HepG2 (cell line): ENCODE data around the gene RAD21L1. TPM values are rescaled to one million over a fixed set of nuclear protein-coding genes. Genes with fewer than 3 reads are reported as not detected.

Source experiments
- ASH2L ChIP-seq: fragments of 300-600, 200-600 bp; sonication (generic); IDR thresholded peaks from 2 replicates; pipeline ENCODE4 v1.7.0; 2017; ENCODE audit warnings: low read depth, mild to moderate bottlenecking, moderate library complexity, mixed read lengths, low read length; ENCODE audit not compliant: insufficient read length
- ATAD3A ChIP-seq: sonication (generic); formaldehyde crosslinking; IDR thresholded peaks from 2 replicates; pipeline ENCODE4 v1.4.0; 2020; ENCODE audit warnings: missing genetic modification reagents
- ATM ChIP-seq: fragments of 450-650 bp; IDR thresholded peaks from 2 replicates; pipeline ENCODE4 v1.7.1; 2017; ENCODE audit warnings: mild to moderate bottlenecking, borderline replicate concordance
- BCL6 ChIP-seq: IDR thresholded peaks from 2 replicates; pipeline ENCODE4 v1.6.1; 2016; ENCODE audit warnings: missing genetic modification reagents, missing compliant biosample characterization
- DNMT3B ChIP-seq: conservative IDR thresholded peaks from 2 replicates; pipeline ENCODE4 v1.6.1; 2016; ENCODE audit warnings: missing biosample characterization, control low read depth
- FOXJ3 ChIP-seq: sonication (generic); formaldehyde crosslinking; IDR thresholded peaks from 2 replicates; pipeline ENCODE4 v1.4.0; 2020; ENCODE audit warnings: missing genetic modification reagents, mild to moderate bottlenecking, borderline replicate concordance
- FOXK1 ChIP-seq: sonication (generic); formaldehyde crosslinking; IDR thresholded peaks from 2 replicates; pipeline ENCODE4 v1.4.0; 2020; ENCODE audit warnings: low read depth, missing genetic modification reagents, borderline replicate concordance
- HNF4A ChIP-seq: sonication (generic); formaldehyde crosslinking; IDR thresholded peaks from 2 replicates; pipeline ENCODE4 v1.4.0; 2020; ENCODE audit warnings: missing genetic modification reagents
- HNRNPH1 ChIP-seq: fragments of 200-400 bp; formaldehyde crosslinking; optimal IDR thresholded peaks from 2 replicates; pipeline ENCODE3; 2017; ENCODE audit warnings: mild to moderate bottlenecking, low read depth, low read length
- KLF12 ChIP-seq: sonication (generic); formaldehyde crosslinking; IDR thresholded peaks from 2 replicates; pipeline ENCODE4 v1.4.0; 2020; ENCODE audit warnings: missing genetic modification reagents, borderline replicate concordance
- MBD4 ChIP-seq: IDR thresholded peaks from 2 replicates; pipeline ENCODE4 v1.6.1; 2012; ENCODE audit warnings: low read length, inconsistent platforms, borderline replicate concordance
- NFIC ChIP-seq: IDR thresholded peaks from 2 replicates; pipeline ENCODE4 v1.6.1; 2012; ENCODE audit warnings: mild to moderate bottlenecking, low read length, inconsistent platforms
- NFKB2 ChIP-seq: sonication (generic); formaldehyde crosslinking; IDR thresholded peaks from 2 replicates; pipeline ENCODE4 v1.4.0; 2020; ENCODE audit warnings: missing genetic modification reagents, borderline replicate concordance
- NR1H2 ChIP-seq: sonication (generic); formaldehyde crosslinking; IDR thresholded peaks from 2 replicates; pipeline ENCODE4 v1.8.1; 2022; ENCODE audit warnings: low read depth, missing genetic modification reagents, borderline replicate concordance
- RCOR2 ChIP-seq: IDR thresholded peaks from 2 replicates; pipeline ENCODE4 v1.6.1; 2016; ENCODE audit warnings: missing biosample characterization, missing genetic modification reagents
- RELA ChIP-seq: sonication (generic); formaldehyde crosslinking; IDR thresholded peaks from 2 replicates; pipeline ENCODE4 v1.4.0; 2020; ENCODE audit warnings: missing genetic modification reagents
- RFXAP ChIP-seq: sonication (generic); formaldehyde crosslinking; IDR thresholded peaks from 2 replicates; pipeline ENCODE4 v1.4.0; 2020; ENCODE audit warnings: missing genetic modification reagents, borderline replicate concordance
- THAP11 ChIP-seq: IDR thresholded peaks from 2 replicates; pipeline ENCODE4 v1.6.1; 2016; ENCODE audit warnings: missing biosample characterization, missing genetic modification reagents
- ZBTB38 ChIP-seq: sonication (generic); formaldehyde crosslinking; IDR thresholded peaks from 2 replicates; pipeline ENCODE4 v1.5.1; 2020; ENCODE audit warnings: mild to moderate bottlenecking, missing genetic modification reagents
- ZNF3 ChIP-seq: IDR thresholded peaks from 2 replicates; pipeline ENCODE4 v1.7.0; 2017; ENCODE audit warnings: inconsistent platforms
- ZNF430 ChIP-seq: sonication (generic); formaldehyde crosslinking; IDR thresholded peaks from 2 replicates; pipeline ENCODE4 v1.9.0; 2021; ENCODE audit warnings: mild to moderate bottlenecking, missing genetic modification reagents
- ZNF574 ChIP-seq: sonication (generic); formaldehyde crosslinking; IDR thresholded peaks from 2 replicates; pipeline ENCODE4 v1.4.0; 2020; ENCODE audit warnings: missing genetic modification reagents
- ZNF576 ChIP-seq: sonication (generic); formaldehyde crosslinking; IDR thresholded peaks from 2 replicates; pipeline ENCODE4 v1.4.0; 2020; ENCODE audit warnings: mild to moderate bottlenecking, missing genetic modification reagents
- ZNF841 ChIP-seq: sonication (generic); formaldehyde crosslinking; IDR thresholded peaks from 2 replicates; pipeline ENCODE4 v1.8.1; 2023; ENCODE audit warnings: missing genetic modification reagents, borderline replicate concordance
- ZSCAN5A ChIP-seq: sonication (generic); formaldehyde crosslinking; IDR thresholded peaks from 2 replicates; pipeline ENCODE4 v1.8.0; 2022; ENCODE audit warnings: mild to moderate bottlenecking, missing genetic modification reagents, borderline replicate concordance
- polyA plus RNA-seq, 8 experiments: library from polyadenylated mRNA; depleted of rRNA in 3 of 8; stranded (reverse) in 7 of 8; unstranded in 1 of 8; fragments of >200 nt; fragmentation: Illumina TruSeq in 4 of 8; extraction: Trizol in 4 of 8; gene quantifications; 2 replicates each; pipeline versions ENCODE4 v1.2.1 to v1.2.3, GENCODE V29; 2011 to 2016; ENCODE audit warnings: low read depth in 4 of 8, missing spikeins in 1 of 8, mixed read lengths in 1 of 8; ENCODE audit not compliant: insufficient read depth in 1 of 8
- total RNA-seq, 5 experiments: library from RNA; depleted of rRNA; stranded (reverse); fragments of >200 nt; fragmentation: Illumina TruSeq; extraction: Trizol; gene quantifications; 2 replicates each; pipeline ENCODE4 v1.2.3, GENCODE V29; 2016; ENCODE audit warnings: low read depth in 1 of 5

RAD21L1 gene
- total and polyA plus RNA-seq, 2 of the 13 experiments (the other 11 are each of a cell fraction or from before 2014, with no cell fraction given) = not detected

GRCh38 chr20:1187605-1188171, 38.2 kb upstream of the RAD21L1 start (continued):
- TF ChIP-seq ZSCAN5A (CRISPR knock-in tag) = no peak
- no peak for TF ChIP-seq ATM
- no peak for TF ChIP-seq RFXAP (CRISPR knock-in tag)
- peak; percentile 84 for TF ChIP-seq FOXJ3
- TF ChIP-seq HNRNPH1 = no peak
- TF ChIP-seq ZNF3 = no peak
- no peak; the same call in 1 of the 2 replicates for TF ChIP-seq ZNF574 (CRISPR knock-in tag)
- TF ChIP-seq ZBTB38 (CRISPR knock-in tag) = no peak
- no peak for TF ChIP-seq ZNF841 (CRISPR knock-in tag)
- TF ChIP-seq NR1H2 (CRISPR knock-in tag) = no peak
- TF ChIP-seq NFIC = no peak
- no peak for TF ChIP-seq DNMT3B (CRISPR knock-in tag)
- no peak for TF ChIP-seq KLF12 (CRISPR knock-in tag)
- TF ChIP-seq RCOR2 (CRISPR knock-in tag) = no peak; the same call in 1 of the 2 replicates
- no peak for TF ChIP-seq ZNF430 (CRISPR knock-in tag)
- TF ChIP-seq THAP11 = 0 out of 2 replicates have a peak, but pooled peaks have one; percentile 44
- peak; percentile 81 for TF ChIP-seq BCL6 (CRISPR knock-in tag)
- TF ChIP-seq MBD4 = no peak
- TF ChIP-seq ZNF576 (CRISPR knock-in tag) = no peak
- TF ChIP-seq ATAD3A (CRISPR knock-in tag) = no peak
- TF ChIP-seq ASH2L = peak; percentile 98
- TF ChIP-seq HNF4A (CRISPR knock-in tag) = peak; percentile 90
- TF ChIP-seq FOXK1 (CRISPR knock-in tag) = peak; percentile 67; the same call in 1 of the 2 replicates
- no peak for TF ChIP-seq RELA
- no peak for TF ChIP-seq NFKB2 (CRISPR knock-in tag)
- TF ChIP-seq, all 625 proteins: peak for 105
